HepG2 (cell line): ENCODE results near the gene HLA-F. TPM values are rescaled to one million over a fixed set of nuclear protein-coding genes. Genes with fewer than 3 reads are reported as not detected.
A peak's percentile ranks its signal among the peaks of the same experiment; 100 is the strongest.

Experiments used
- ARID2 ChIP-seq: sonication (generic); formaldehyde crosslinking; IDR thresholded peaks from 2 replicates; pipeline ENCODE4 v1.8.1; 2022; ENCODE audit warnings: mild to moderate bottlenecking, missing genetic modification reagents, borderline replicate concordance
- NFE2L1 ChIP-seq: sonication (generic); formaldehyde crosslinking; IDR thresholded peaks from 2 replicates; pipeline ENCODE4 v1.4.0; 2020; ENCODE audit warnings: missing genetic modification reagents, mild to moderate bottlenecking, borderline replicate concordance
- NR2C2 ChIP-seq: sonication (generic); formaldehyde crosslinking; IDR thresholded peaks from 2 replicates; pipeline ENCODE4 v1.4.0; 2020; ENCODE audit warnings: missing genetic modification reagents, mild to moderate bottlenecking, moderate library complexity, borderline replicate concordance
- NR2F2 ChIP-seq: IDR thresholded peaks from 2 replicates; pipeline ENCODE4 v1.6.1; 2012; ENCODE audit warnings: low read depth, inconsistent platforms, borderline replicate concordance
- PRPF4 ChIP-seq: fragments of 200-400 bp; formaldehyde crosslinking; IDR thresholded peaks from 2 replicates; pipeline ENCODE4 v1.6.1; 2016; ENCODE audit warnings: low read length, low read depth; ENCODE audit not compliant: poor library complexity, severe bottlenecking
- RXRA ChIP-seq: sonication (generic); formaldehyde crosslinking; IDR thresholded peaks from 2 replicates; pipeline ENCODE4 v1.5.1; 2020; ENCODE audit warnings: missing genetic modification reagents
- SALL1 ChIP-seq: sonication (generic); formaldehyde crosslinking; IDR thresholded peaks from 2 replicates; pipeline ENCODE4 v1.8.0; 2022; ENCODE audit warnings: mild to moderate bottlenecking, missing genetic modification reagents
- TAF1 ChIP-seq: sonication (generic); formaldehyde crosslinking; IDR thresholded peaks from 2 replicates; pipeline ENCODE4 v1.4.0; 2020; ENCODE audit warnings: missing genetic modification reagents
- ZFAT ChIP-seq: sonication (generic); formaldehyde crosslinking; conservative IDR thresholded peaks from 2 replicates; pipeline ENCODE4 v1.8.1; 2023; ENCODE audit warnings: missing genetic modification reagents, inconsistent platforms
- ZNF225 ChIP-seq: sonication (generic); formaldehyde crosslinking; IDR thresholded peaks from 2 replicates; pipeline ENCODE4 v1.4.0; 2020; ENCODE audit warnings: mild to moderate bottlenecking, missing genetic modification reagents
- ZNF547 ChIP-seq: sonication (generic); formaldehyde crosslinking; IDR thresholded peaks from 2 replicates; pipeline ENCODE4 v1.5.1; 2020; ENCODE audit warnings: mild to moderate bottlenecking, missing genetic modification reagents
- polyA plus RNA-seq, 8 experiments: library from polyadenylated mRNA; depleted of rRNA in 3 of 8; stranded (reverse) in 7 of 8; unstranded in 1 of 8; fragments of >200 nt; fragmentation: Illumina TruSeq in 4 of 8; extraction: Trizol in 4 of 8; gene quantifications; 2 replicates each; pipeline versions ENCODE4 v1.2.1 to v1.2.3, GENCODE V29; 2011 to 2016; ENCODE audit warnings: low read depth in 4 of 8, missing spikeins in 1 of 8, mixed read lengths in 1 of 8; ENCODE audit not compliant: insufficient read depth in 1 of 8
- total RNA-seq, 5 experiments: library from RNA; depleted of rRNA; stranded (reverse); fragments of >200 nt; fragmentation: Illumina TruSeq; extraction: Trizol; gene quantifications; 2 replicates each; pipeline ENCODE4 v1.2.3, GENCODE V29; 2016; ENCODE audit warnings: low read depth in 1 of 5
- TF ChIP-seq, protein P1 (sequence below): IDR thresholded peaks from 2 replicates; pipeline ENCODE4 v1.6.1; 2012; ENCODE audit warnings: inconsistent platforms
- TF ChIP-seq, protein P2 (sequence below): sonication (generic); formaldehyde crosslinking; IDR thresholded peaks from 2 replicates; pipeline ENCODE4 v1.5.1; 2020; ENCODE audit warnings: mild to moderate bottlenecking, missing genetic modification reagents, moderate library complexity
- TF ChIP-seq, protein P3 (sequence below): sonication (generic); formaldehyde crosslinking; IDR thresholded peaks from 2 replicates; pipeline ENCODE4 v1.4.0; 2020; ENCODE audit warnings: mild to moderate bottlenecking, missing genetic modification reagents
- TF ChIP-seq, protein P4 (sequence below): sonication (generic); formaldehyde crosslinking; IDR thresholded peaks from 2 replicates; pipeline ENCODE4 v1.4.0; 2020; ENCODE audit warnings: mild to moderate bottlenecking, missing genetic modification reagents

HLA-F gene
- total and polyA plus RNA-seq, 2 of the 13 experiments (the other 11 are each of a cell fraction or from before 2014, with no cell fraction given): 6.0 to 6.1 TPM

DNA sequence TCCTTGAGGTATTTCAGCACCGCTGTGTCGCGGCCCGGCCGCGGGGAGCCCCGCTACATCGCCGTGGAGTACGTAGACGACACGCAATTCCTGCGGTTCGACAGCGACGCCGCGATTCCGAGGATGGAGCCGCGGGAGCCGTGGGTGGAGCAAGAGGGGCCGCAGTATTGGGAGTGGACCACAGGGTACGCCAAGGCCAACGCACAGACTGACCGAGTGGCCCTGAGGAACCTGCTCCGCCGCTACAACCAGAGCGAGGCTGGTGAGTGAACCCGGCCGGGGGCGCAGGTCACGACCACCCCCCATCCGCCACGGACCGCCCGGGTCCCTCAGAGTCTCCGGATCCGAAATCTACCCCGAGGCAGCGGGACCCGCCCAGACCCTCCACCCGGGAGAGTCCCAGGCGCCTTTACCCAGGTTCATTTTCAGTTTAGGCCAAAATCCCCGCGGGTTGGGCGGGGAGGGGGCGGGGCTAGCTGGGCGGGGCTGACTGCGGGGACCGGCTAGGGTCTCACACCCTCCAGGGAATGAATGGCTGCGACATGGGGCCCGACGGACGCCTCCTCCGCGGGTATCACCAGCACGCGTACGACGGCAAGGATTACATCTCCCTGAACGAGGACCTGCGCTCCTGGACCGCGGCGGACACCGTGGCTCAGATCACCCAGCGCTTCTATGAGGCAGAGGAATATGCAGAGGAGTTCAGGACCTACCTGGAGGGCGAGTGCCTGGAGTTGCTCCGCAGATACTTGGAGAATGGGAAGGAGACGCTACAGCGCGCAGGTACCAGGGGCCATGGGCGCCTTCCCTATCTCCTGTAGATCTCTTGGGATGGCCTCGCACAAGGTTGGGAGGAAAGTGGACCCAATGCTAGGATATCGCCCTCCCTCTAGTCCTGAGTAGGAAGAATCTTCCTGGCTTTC is 693 bp downstream of the HLA-F start (continued):
- TF ChIP-seq, protein P1, sequence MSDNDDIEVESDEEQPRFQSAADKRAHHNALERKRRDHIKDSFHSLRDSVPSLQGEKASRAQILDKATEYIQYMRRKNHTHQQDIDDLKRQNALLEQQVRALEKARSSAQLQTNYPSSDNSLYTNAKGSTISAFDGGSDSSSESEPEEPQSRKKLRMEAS: 0 out of 2 replicates have a peak, but pooled peaks have one; percentile 18
- 0 out of 2 replicates have a peak, but pooled peaks have one; percentile 21 for TF ChIP-seq NR2C2 (CRISPR knock-in tag)
- 0 out of 2 replicates have a peak, but pooled peaks have one; percentile 10 for TF ChIP-seq SALL1
- TF ChIP-seq, protein P2, sequence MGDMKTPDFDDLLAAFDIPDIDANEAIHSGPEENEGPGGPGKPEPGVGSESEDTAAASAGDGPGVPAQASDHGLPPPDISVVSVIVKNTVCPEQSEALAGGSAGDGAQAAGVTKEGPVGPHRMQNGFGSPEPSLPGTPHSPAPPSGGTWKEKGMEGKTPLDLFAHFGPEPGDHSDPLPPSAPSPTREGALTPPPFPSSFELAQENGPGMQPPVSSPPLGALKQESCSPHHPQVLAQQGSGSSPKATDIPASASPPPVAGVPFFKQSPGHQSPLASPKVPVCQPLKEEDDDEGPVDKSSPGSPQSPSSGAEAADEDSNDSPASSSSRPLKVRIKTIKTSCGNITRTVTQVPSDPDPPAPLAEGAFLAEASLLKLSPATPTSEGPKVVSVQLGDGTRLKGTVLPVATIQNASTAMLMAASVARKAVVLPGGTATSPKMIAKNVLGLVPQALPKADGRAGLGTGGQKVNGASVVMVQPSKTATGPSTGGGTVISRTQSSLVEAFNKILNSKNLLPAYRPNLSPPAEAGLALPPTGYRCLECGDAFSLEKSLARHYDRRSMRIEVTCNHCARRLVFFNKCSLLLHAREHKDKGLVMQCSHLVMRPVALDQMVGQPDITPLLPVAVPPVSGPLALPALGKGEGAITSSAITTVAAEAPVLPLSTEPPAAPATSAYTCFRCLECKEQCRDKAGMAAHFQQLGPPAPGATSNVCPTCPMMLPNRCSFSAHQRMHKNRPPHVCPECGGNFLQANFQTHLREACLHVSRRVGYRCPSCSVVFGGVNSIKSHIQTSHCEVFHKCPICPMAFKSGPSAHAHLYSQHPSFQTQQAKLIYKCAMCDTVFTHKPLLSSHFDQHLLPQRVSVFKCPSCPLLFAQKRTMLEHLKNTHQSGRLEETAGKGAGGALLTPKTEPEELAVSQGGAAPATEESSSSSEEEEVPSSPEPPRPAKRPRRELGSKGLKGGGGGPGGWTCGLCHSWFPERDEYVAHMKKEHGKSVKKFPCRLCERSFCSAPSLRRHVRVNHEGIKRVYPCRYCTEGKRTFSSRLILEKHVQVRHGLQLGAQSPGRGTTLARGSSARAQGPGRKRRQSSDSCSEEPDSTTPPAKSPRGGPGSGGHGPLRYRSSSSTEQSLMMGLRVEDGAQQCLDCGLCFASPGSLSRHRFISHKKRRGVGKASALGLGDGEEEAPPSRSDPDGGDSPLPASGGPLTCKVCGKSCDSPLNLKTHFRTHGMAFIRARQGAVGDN (CRISPR knock-in tag): peak; percentile 55; the same call in 1 of the 2 replicates
- peak; percentile 26; the same call in 1 of the 2 replicates for TF ChIP-seq RXRA
- peak; percentile 33; the same call in 1 of the 2 replicates for TF ChIP-seq TAF1 (CRISPR knock-in tag)
- TF ChIP-seq ZFAT (CRISPR knock-in tag): no peak
- no peak for TF ChIP-seq NFE2L1
- no peak for TF ChIP-seq ARID2 (CRISPR knock-in tag)
- TF ChIP-seq, protein P3, sequence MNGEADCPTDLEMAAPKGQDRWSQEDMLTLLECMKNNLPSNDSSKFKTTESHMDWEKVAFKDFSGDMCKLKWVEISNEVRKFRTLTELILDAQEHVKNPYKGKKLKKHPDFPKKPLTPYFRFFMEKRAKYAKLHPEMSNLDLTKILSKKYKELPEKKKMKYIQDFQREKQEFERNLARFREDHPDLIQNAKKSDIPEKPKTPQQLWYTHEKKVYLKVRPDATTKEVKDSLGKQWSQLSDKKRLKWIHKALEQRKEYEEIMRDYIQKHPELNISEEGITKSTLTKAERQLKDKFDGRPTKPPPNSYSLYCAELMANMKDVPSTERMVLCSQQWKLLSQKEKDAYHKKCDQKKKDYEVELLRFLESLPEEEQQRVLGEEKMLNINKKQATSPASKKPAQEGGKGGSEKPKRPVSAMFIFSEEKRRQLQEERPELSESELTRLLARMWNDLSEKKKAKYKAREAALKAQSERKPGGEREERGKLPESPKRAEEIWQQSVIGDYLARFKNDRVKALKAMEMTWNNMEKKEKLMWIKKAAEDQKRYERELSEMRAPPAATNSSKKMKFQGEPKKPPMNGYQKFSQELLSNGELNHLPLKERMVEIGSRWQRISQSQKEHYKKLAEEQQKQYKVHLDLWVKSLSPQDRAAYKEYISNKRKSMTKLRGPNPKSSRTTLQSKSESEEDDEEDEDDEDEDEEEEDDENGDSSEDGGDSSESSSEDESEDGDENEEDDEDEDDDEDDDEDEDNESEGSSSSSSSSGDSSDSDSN: peak; percentile 45; the same call in 1 of the 2 replicates
- TF ChIP-seq PRPF4: no peak
- TF ChIP-seq, protein P4, sequence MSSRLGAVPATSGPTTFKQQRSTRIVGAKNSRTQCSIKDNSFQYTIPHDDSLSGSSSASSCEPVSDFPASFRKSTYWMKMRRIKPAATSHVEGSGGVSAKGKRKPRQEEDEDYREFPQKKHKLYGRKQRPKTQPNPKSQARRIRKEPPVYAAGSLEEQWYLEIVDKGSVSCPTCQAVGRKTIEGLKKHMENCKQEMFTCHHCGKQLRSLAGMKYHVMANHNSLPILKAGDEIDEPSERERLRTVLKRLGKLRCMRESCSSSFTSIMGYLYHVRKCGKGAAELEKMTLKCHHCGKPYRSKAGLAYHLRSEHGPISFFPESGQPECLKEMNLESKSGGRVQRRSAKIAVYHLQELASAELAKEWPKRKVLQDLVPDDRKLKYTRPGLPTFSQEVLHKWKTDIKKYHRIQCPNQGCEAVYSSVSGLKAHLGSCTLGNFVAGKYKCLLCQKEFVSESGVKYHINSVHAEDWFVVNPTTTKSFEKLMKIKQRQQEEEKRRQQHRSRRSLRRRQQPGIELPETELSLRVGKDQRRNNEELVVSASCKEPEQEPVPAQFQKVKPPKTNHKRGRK (CRISPR knock-in tag): peak; percentile 72; the same call in 1 of the 2 replicates
- TF ChIP-seq ZNF225 (CRISPR knock-in tag): peak; percentile 58; the same call in 1 of the 2 replicates
- peak; percentile 24; the same call in 1 of the 2 replicates for TF ChIP-seq ZNF547 (CRISPR knock-in tag)
- TF ChIP-seq NR2F2: no peak
